Neutrophil (primary cell): ENCODE results near the gene GALE.

Source experiments
- H3K27ac ChIP-seq: fragments of 200-600 bp; sonication (generic); 2 replicates; pipeline ENCODE4 v1.5.1; 2016; ENCODE audit warnings: mild to moderate bottlenecking, moderate library complexity
- H3K27me3 ChIP-seq: fragments of 200-600 bp; sonication (generic); 2 replicates; pipeline ENCODE4 v1.6.0; 2016; ENCODE audit warnings: mild to moderate bottlenecking
- H3K36me3 ChIP-seq: fragments of 200-600 bp; sonication (generic); 2 replicates; pipeline ENCODE4 v1.5.1; 2017
- H3K4me1 ChIP-seq, 2 experiments: fragments of 200-600 bp in 1 of 2; sonication (generic) in 1 of 2; 1 replicate in 1 of 2; 2 replicates in 1 of 2; pipeline versions ENCODE4 v1.5.1 to v1.6.1; 2013 to 2016; ENCODE audit warnings: low read depth in 1 of 2, low read length in 1 of 2, mild to moderate bottlenecking in 1 of 2, moderate library complexity in 1 of 2; ENCODE audit not compliant: control insufficient read depth in 1 of 2, insufficient read depth in 1 of 2
- H3K4me3 ChIP-seq, 2 experiments: fragments of 200-600 bp in 1 of 2; sonication (generic) in 1 of 2; 1 replicate in 1 of 2; 2 replicates in 1 of 2; pipeline ENCODE4 v1.5.1; 2013 to 2016; ENCODE audit warnings: low read depth in 1 of 2, low read length in 1 of 2, mild to moderate bottlenecking in 1 of 2, moderate library complexity in 1 of 2
- H3K9me3 ChIP-seq: fragments of 200-600 bp; sonication (generic); 2 replicates; pipeline ENCODE4 v1.5.1; 2016
- TF ChIP-seq, protein P1 (sequence below): fragments of 200-600 bp; sonication (generic); IDR thresholded peaks from 2 replicates; pipeline ENCODE4 v1.5.1; 2016; ENCODE audit warnings: antibody characterized with exemption

Gene GALE

GRCh38 chr1:23763041-23763577 is 37.4 kb downstream of the GALE start:
- Histone ChIP-seq H3K36me3 (peaks cover 56% of the 10 kb centered on the region), H3K27me3 (no peaks in the 10 kb centered on the region), H3K4me3 (no peak overlapping the region), H3K9me3 (no peaks in the 10 kb centered on the region), H3K27ac (no peak overlapping the region), H3K4me1 (no peaks in the 10 kb centered on the region)
- TF ChIP-seq, protein P1, sequence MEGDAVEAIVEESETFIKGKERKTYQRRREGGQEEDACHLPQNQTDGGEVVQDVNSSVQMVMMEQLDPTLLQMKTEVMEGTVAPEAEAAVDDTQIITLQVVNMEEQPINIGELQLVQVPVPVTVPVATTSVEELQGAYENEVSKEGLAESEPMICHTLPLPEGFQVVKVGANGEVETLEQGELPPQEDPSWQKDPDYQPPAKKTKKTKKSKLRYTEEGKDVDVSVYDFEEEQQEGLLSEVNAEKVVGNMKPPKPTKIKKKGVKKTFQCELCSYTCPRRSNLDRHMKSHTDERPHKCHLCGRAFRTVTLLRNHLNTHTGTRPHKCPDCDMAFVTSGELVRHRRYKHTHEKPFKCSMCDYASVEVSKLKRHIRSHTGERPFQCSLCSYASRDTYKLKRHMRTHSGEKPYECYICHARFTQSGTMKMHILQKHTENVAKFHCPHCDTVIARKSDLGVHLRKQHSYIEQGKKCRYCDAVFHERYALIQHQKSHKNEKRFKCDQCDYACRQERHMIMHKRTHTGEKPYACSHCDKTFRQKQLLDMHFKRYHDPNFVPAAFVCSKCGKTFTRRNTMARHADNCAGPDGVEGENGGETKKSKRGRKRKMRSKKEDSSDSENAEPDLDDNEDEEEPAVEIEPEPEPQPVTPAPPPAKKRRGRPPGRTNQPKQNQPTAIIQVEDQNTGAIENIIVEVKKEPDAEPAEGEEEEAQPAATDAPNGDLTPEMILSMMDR, result no peak

DNA sequence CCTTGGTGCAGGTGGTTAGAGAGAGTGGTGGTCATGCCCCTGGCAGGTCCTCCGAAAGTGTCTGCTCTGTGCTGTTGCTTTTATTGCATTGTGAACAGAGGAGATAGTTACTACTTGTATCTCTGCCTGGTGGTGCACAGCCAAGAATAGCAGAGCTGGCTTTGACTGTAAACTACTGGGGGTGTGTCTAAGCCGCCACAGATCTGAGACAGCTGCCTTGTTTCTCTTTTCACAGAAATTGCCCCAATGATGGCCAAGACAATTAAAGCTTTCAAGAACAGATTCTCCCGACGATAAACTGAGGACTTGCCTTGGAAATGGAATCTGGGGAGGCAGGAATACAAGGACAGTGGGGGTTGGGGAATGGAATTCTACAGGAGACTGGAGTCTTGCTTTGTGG is 41.3 kb downstream of the GALE start:
- Histone ChIP-seq H3K27ac (no peak overlapping the region), H3K9me3 (no peaks in the 10 kb centered on the region), H3K27me3 (no peaks in the 10 kb centered on the region), H3K4me1 (no peaks in the 10 kb centered on the region), H3K36me3 (peaks cover 83% of the 10 kb centered on the region), H3K4me3 (no peak overlapping the region)
- TF ChIP-seq, protein P1, result no peak

DNA sequence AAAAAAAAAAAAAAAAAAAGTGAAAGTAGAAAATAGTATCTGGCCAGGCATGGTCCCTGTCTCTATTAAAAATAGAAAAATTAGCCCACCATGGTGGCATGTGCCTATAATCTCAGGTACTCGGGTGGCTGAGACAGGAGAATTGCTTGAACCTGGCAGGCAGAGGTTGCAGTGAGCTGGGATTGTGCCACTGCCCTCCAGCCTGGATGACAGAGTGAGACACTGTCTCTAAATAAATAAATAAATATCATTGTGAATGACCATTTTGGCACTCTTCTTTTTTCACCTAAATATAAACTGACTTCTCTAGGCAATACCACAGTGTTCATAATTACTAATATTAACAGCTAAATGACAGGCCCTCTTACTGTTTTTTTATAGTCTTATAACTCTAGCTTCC is 42.7 kb downstream of the GALE start:
- peaks cover 92% of the 10 kb centered on the region for H3K36me3 ChIP-seq
- no peaks in the 10 kb centered on the region for H3K4me1 ChIP-seq
- H3K4me3 ChIP-seq, result no peak overlapping the region
- no peaks in the 10 kb centered on the region for H3K27me3 ChIP-seq
- no peaks in the 10 kb centered on the region for H3K9me3 ChIP-seq
- no peak overlapping the region for H3K27ac ChIP-seq
- TF ChIP-seq, protein P1, result no peak

DNA sequence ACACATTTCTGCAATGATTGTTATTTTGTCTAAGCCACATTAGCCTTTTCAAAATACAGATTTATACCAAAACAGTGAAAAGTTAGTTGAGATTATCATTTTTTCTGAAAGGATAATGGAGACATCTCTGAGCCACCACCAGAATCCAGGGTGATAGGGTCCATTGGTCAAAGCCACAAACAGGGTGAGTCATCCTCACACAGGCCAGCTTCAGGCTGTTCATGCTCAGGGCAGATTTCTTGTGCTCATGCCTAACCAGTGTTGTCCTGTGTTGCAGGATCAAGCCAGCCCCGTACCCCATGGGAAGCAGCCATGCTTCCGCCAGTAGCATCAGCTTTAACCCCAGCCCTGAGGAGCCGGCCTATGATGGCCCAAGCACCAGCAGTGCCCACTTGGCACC is 43.9 kb downstream of the GALE start:
- no peak overlapping the region for H3K27ac ChIP-seq
- H3K4me3 ChIP-seq, result no peak overlapping the region
- no peaks in the 10 kb centered on the region for H3K27me3 ChIP-seq
- H3K4me1 ChIP-seq, result no peaks in the 10 kb centered on the region
- TF ChIP-seq, protein P1, result no peak
- H3K36me3 ChIP-seq, result peaks cover 97% of the 10 kb centered on the region
- no peaks in the 10 kb centered on the region for H3K9me3 ChIP-seq

DNA sequence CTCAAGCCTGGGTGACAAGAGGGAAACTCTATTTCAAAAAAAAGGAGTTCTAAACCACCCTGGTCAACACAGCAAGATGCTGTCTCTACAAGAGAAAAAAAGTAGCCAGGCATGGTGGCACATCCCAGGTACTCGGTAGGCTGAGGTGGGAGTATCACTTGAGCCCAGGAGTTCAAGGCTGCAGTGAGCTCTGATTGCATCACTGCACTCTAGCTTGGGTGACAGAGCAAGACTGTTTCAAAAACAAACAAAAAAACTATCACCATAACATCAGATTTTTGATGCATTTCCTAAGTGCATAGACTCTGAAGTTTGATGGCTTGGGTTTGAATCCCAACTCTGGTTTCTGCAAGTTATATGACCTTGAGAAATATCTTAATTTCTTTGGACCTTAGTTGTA is 47.6 kb downstream of the GALE start:
- no peak overlapping the region for H3K4me3 ChIP-seq
- no peaks in the 10 kb centered on the region for H3K4me1 ChIP-seq
- H3K9me3 ChIP-seq, result no peaks in the 10 kb centered on the region
- no peak overlapping the region for H3K27ac ChIP-seq
- no peaks in the 10 kb centered on the region for H3K27me3 ChIP-seq
- TF ChIP-seq, protein P1, result no peak
- peaks cover 82% of the 10 kb centered on the region for H3K36me3 ChIP-seq

DNA sequence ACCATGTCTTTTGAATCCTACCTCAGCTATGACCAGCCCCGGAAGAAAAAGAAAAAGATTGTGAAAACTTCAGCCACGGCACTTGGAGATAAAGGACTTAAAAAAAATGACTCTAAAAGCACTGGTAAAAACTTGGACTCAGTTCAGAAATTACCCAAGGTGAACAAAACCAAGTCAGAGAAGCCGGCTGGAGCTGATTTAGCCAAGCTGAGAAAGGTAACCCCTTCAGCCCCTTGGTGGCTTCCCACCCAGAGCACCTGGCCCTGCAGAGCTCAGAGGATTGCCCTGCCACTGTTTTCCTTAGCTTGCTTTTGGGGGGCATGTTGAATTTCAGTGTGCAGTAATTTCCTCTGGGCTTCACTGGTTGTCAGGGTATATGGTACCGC is 48.7 kb downstream of the GALE start:
- H3K36me3 ChIP-seq, result peaks cover 77% of the 10 kb centered on the region
- no peaks in the 10 kb centered on the region for H3K9me3 ChIP-seq
- H3K4me3 ChIP-seq, result no peak overlapping the region
- H3K4me1 ChIP-seq, result no peaks in the 10 kb centered on the region
- H3K27ac ChIP-seq, result no peak overlapping the region
- no peaks in the 10 kb centered on the region for H3K27me3 ChIP-seq
- TF ChIP-seq, protein P1, result no peak
